K562 (cell line): ENCODE data around the gene FFAR1. TPM values are rescaled to one million over a fixed set of nuclear protein-coding genes. Genes with fewer than 3 reads are reported as not detected.
A peak's percentile ranks its signal among the peaks of the same experiment; 100 is the strongest.

Source experiments
- AFF4 ChIP-seq: sonication (generic); formaldehyde crosslinking; IDR thresholded peaks from 2 replicates; pipeline ENCODE4 v1.8.0; 2023; ENCODE audit warnings: mild to moderate bottlenecking, missing genetic modification reagents
- BCLAF1 ChIP-seq, 2 experiments: fragments of 450-650 bp in 1 of 2; IDR thresholded peaks; 2 replicates each; pipeline ENCODE4 v1.6.1; 2011 to 2017; ENCODE audit warnings: low read depth in 2 of 2, antibody characterized with exemption in 1 of 2, borderline replicate concordance in 1 of 2, low read length in 1 of 2, mild to moderate bottlenecking in 1 of 2, mixed read lengths in 1 of 2; ENCODE audit not compliant: control insufficient read depth in 1 of 2
- BHLHE40 ChIP-seq: IDR thresholded peaks from 2 replicates; pipeline ENCODE4 v1.6.1; 2011; ENCODE audit warnings: low read length, improper control_type of control experiment
- E2F8 ChIP-seq: fragments of 450-650 bp; IDR thresholded peaks from 2 replicates; pipeline ENCODE4 v1.7.1; 2018; ENCODE audit warnings: mild to moderate bottlenecking, low read depth; ENCODE audit not compliant: partially characterized antibody
- ELF1 ChIP-seq: fragments of 200-800 bp; sonication (Bioruptor generic); IDR thresholded peaks from 2 replicates; pipeline ENCODE4 v1.6.1; 2016; ENCODE audit warnings: missing genetic modification characterization, missing compliant biosample characterization
- FOXA3 ChIP-seq, 2 experiments: fragments of 450-650 bp in 1 of 2; sonication (generic) in 1 of 2; formaldehyde crosslinking; IDR thresholded peaks in 1 of 2; conservative IDR thresholded peaks in 1 of 2; 2 replicates each; pipeline versions ENCODE4 v1.4.0 to v1.8.0; 2020 to 2022; ENCODE audit warnings: mild to moderate bottlenecking in 2 of 2, missing genetic modification reagents in 1 of 2
- HDGF ChIP-seq: fragments of 450-650 bp; IDR thresholded peaks from 2 replicates; pipeline ENCODE4 v1.6.1; 2016
- KDM1A ChIP-seq, 2 experiments: fragments of 450-650 bp; IDR thresholded peaks; 2 replicates each; pipeline ENCODE4 v1.6.1; 2016; ENCODE audit warnings: mild to moderate bottlenecking in 2 of 2
- MEF2D ChIP-seq: conservative IDR thresholded peaks from 2 replicates; pipeline ENCODE4 v1.6.1; 2016; ENCODE audit warnings: low read depth, missing genetic modification characterization, missing compliant biosample characterization
- NR2C1 ChIP-seq, 2 experiments: fragments of 450-650 bp; IDR thresholded peaks; 2 replicates each; pipeline ENCODE4 v1.6.1; 2017; ENCODE audit warnings: mild to moderate bottlenecking in 2 of 2, antibody characterized with exemption in 1 of 2, inconsistent platforms in 1 of 2, missing compliant biosample characterization in 1 of 2, missing genetic modification characterization in 1 of 2
- NR3C1 ChIP-seq: sonication (generic); formaldehyde crosslinking; IDR thresholded peaks from 2 replicates; pipeline ENCODE4 v1.8.1; 2022; ENCODE audit warnings: missing genetic modification reagents
- SMAD4 ChIP-seq: fragments of 250-450 bp; sonication (Bioruptor Pico); conservative IDR thresholded peaks from 2 replicates; pipeline ENCODE4 v1.8.0; 2021; ENCODE audit warnings: inconsistent platforms, mild to moderate bottlenecking, moderate library complexity
- TAF7 ChIP-seq: fragments of 450-650 bp; IDR thresholded peaks from 2 replicates; pipeline ENCODE4 v1.6.1; 2016; ENCODE audit warnings: missing genetic modification characterization, missing compliant biosample characterization
- TRIM25 ChIP-seq: fragments of 450-650 bp; IDR thresholded peaks from 2 replicates; pipeline ENCODE4 v1.7.0; 2016; ENCODE audit warnings: borderline replicate concordance
- ZNF274 ChIP-seq: IDR thresholded peaks from 2 replicates; pipeline ENCODE4 v1.6.1; 2011; ENCODE audit warnings: low read depth, mild to moderate bottlenecking, low read length, moderate library complexity, borderline replicate concordance
- polyA plus RNA-seq, 8 experiments: library from polyadenylated mRNA; depleted of rRNA in 4 of 8; stranded (reverse) in 5 of 8; unstranded in 3 of 8; fragments of >200 nt; fragmentation: Nextera tagmentation in 2 of 8; fragmentation: Illumina TruSeq in 1 of 8; extraction: Ambion mirVana in 2 of 8; extraction: Trizol in 1 of 8; gene quantifications; 2 replicates each; pipeline versions ENCODE4 v1.2.1 to v1.2.3, GENCODE V29; 2011 to 2014; ENCODE audit warnings: inconsistent platforms in 1 of 8, missing spikeins in 1 of 8
- total RNA-seq, 7 experiments: library from RNA; depleted of rRNA in 6 of 7; stranded (reverse); fragments of >200 nt in 6 of 7; fragmentation: Illumina TruSeq in 2 of 7; extraction: Trizol in 2 of 7; gene quantifications; 2 replicates each; pipeline versions ENCODE4 v1.2.1 to v1.2.3, GENCODE V29; 2011 to 2021; ENCODE audit warnings: low replicate concordance in 1 of 7

Gene FFAR1
- total and polyA plus RNA-seq, 9 of the 15 experiments (the other 6 are each of a cell fraction or from before 2014, with no cell fraction given), result not detected

GRCh38 chr19:35388277-35389054, 40.8 kb downstream of the FFAR1 start (continued):
- no peak for TF ChIP-seq ELF1
- no peak for TF ChIP-seq TRIM25
- TF ChIP-seq BHLHE40, result peak; percentile 64
- no peak for TF ChIP-seq NR2C1 (IDR thresholded peaks at IDR 0.05)
- TF ChIP-seq NR2C1 (tag; IDR thresholded peaks at IDR 0.05), result no peak
- no peak for TF ChIP-seq HDGF
- 0 out of 4 replicates have a peak, but pooled peaks of 1 of the 2 experiments have one; percentile 20 for TF ChIP-seq KDM1A (IDR thresholded peaks at IDR 0.05)
- TF ChIP-seq SMAD4 (CRISPR knock-in tag), result no peak
- TF ChIP-seq AFF4 (CRISPR knock-in tag), result no peak
- no peak for TF ChIP-seq E2F8
- no peak for TF ChIP-seq MEF2D (tag)
- no peak for TF ChIP-seq ZNF274
- no peak for TF ChIP-seq TAF7 (tag)
- TF ChIP-seq NR3C1 (CRISPR knock-in tag), result no peak
- no peak for TF ChIP-seq BCLAF1 (IDR thresholded peaks at IDR 0.05; ENCODE audit: borderline replicate concordance in 1 of 2, control insufficient read depth in 1 of 2, low read depth in 2 of 2, low read length in 1 of 2)
- TF ChIP-seq FOXA3 (CRISPR knock-in tag; conservative IDR thresholded peaks at IDR 0.05 in 1 of 2, IDR thresholded peaks at IDR 0.05 in 1 of 2), result no peak
